HG02943 (cell line): Measurements from ENCODE around the gene NKAIN2.

ENCODE experiments used
- ATAC-seq: cut with Tn5 transposase; IDR thresholded peaks from one replicate; pipeline ENCODE4 v1.9.1; 2021; ENCODE audit warnings: mild to moderate bottlenecking, low read depth, moderate library complexity; ENCODE audit not compliant: unreplicated experiment

NKAIN2 gene

DNA sequence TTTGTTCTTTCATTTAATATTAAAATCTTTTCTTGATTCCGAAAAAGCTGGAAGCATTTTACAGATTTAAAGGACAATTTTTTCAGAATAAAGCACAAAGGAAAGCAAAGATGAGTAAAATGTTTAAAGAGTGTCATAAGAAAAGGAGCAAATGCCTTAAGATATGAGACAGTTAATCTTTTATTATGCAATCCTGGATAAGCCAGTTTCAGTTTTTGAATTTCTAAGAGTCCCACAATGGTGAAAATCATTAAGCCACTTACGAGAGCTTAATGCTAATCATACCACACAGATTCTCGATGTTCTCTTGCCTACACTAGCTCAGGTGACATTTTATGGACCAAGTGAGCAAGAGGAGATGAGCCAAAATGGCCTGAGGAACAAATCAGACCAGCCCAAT, 1054.9 kb downstream of the NKAIN2 start:
- ATAC-seq = no peak

GRCh38 chr6:124859366-124859765, 1055.7 kb downstream of the NKAIN2 start:
- no peak for ATAC-seq

DNA sequence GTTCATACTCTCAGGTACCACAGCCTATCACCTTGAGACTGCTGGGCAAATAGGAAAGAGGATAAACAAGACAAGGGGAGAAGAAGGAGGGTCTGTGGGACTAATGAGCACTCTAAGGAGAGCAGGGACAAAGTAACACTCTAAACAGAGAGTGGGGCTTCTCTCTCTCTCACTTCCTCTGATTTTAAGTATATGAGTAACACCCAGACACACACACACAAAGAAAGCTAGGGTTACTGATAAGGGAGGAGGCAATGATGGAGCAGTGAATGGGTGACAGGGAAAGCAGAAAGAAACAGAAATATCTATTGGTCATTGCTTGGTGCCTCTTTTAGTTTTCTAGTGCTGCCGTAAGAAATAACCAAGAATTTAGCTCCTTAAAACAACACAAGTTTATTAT, 1062.4 kb downstream of the NKAIN2 start:
- ATAC-seq = no peak

DNA sequence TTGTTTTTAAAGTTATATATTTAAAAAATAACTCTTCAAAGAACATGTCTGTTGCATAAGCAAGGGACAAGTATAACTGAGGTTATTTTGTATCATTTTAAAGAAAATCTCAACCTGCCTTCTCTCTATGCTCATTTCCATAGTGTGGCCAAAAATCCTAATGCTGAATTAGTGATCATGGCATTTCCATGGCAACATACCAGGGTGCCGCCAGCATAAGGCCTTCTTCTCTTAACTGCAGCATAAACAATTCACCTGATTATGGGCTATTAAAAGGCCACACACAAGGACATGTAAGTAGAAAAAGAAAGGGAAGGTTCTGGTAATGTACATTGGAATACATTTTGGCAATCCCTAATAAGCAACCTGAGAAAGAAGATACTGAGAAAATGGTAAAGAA, 1063.5 kb downstream of the NKAIN2 start:
- ATAC-seq = no peak

GRCh38 chr6:124868481-124868880, 1064.8 kb downstream of the NKAIN2 start:
- no peak for ATAC-seq

GRCh38 chr6:124869416-124869815, 1065.8 kb downstream of the NKAIN2 start:
- no peak for ATAC-seq

DNA sequence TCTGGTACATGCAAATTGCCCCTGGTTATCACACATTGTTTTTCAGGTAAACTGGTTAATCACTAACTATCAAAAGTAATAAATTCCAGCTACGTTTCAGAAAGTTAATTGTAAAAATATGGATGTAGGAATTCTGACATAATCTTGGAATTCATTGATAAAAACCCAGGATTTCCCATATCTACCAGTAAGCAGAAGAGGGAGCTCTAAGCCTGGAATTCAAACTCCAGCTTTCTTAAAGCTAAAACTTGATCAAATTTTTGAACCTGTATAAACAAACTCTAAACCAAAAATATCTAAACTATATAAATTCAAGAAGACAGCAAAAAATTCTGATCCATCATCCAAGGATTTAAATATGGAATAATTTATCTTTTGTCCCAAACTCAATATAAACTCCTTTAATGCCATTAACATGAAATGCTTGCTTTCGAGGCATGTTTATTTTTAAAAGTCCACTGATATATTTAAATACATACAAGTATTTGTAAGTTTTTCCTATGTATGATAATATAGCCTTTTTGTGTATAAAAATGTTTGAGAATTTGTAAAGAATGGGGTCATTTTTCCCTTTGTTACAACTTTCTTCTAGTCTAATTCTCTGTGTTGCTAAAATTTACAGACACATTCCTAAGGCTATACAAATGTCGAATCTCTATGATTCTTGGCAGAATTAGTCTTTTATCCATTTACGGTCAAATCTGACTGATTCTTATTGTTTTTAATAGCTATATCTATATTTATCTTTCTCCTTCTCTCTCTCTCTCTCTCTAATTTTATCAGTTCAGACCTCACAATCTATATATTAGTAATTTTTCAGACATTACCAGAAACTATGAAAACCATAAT, 1067.2 kb downstream of the NKAIN2 start:
- no peak for ATAC-seq

GRCh38 chr6:124872361-124873065, 1068.8 kb downstream of the NKAIN2 start:
- ATAC-seq = peak; percentile 65

DNA sequence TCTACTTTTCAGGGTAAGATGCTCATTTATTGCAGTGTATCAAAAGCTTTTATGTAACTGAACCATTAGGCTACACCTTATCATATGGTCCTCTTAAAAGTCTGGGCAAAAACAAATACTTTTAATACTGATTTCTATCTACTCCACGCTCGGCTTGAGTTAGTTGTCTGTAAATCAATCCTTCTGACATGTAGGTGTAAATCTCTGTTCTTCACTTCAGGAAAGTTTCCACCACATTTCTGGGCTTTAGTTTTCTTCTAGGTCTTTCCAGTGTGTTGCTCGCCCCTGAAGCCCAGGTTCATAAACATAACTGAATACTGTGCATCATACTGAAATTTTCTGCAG, 1069.4 kb downstream of the NKAIN2 start:
- ATAC-seq = no peak
